HG03378 (cell line): ENCODE measurements around the gene ARFGAP1.
"Not testable (repeated sequence)": the region's sequence is repeated elsewhere in the genome, so short reads cannot be mapped to it uniquely, and the experiment has no call there.

Experiments
- ATAC-seq: cut with Tn5 transposase; IDR thresholded peaks from one replicate; pipeline ENCODE4 v1.9.1; 2021; ENCODE audit warnings: mild to moderate bottlenecking, moderate library complexity; ENCODE audit not compliant: unreplicated experiment

ARFGAP1 gene

DNA sequence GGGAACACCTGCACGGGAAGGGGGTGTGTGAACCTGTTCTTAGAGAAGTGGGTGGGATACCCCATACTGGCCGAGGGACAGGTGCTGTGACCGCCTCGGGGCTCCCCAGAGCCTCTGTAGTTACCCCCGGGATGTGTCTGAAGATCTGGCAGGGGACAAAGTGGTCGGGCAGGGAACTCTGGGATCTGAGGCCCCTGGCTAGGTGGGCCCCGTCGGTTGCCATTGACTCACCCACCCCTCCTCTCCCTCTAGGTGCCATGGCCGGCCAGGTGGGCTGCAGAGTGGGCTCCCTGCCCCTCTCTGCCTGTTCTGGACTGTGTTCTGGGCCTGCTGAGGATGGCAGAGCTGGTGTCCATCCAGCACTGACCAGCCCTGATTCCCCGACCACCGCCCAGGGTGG lies 32.6 kb upstream of the ARFGAP1 start:
- ATAC-seq: no peak

GRCh38 chr20:63241272-63241671 lies 31.3 kb upstream of the ARFGAP1 start:
- no peak for ATAC-seq

- ATAC-seq: no peak
These were observed 29.9 kb upstream of the ARFGAP1 start for GRCh38 chr20:63242736-63243135.

- ATAC-seq: no peak
These were observed 28.9 kb upstream of the ARFGAP1 start for GRCh38 chr20:63243604-63244247.

- no peak for ATAC-seq
These were observed 28.1 kb upstream of the ARFGAP1 start for GRCh38 chr20:63244468-63244867.

GRCh38 chr20:63246490-63247288 lies 25.9 kb upstream of the ARFGAP1 start:
- no peak for ATAC-seq

GRCh38 chr20:63247671-63248228 lies 24.9 kb upstream of the ARFGAP1 start:
- no peak for ATAC-seq

- no peak for ATAC-seq
These were observed 23.6 kb upstream of the ARFGAP1 start for GRCh38 chr20:63248835-63249591.

- ATAC-seq: no peak
These were observed 22.7 kb upstream of the ARFGAP1 start for GRCh38 chr20:63249891-63250290.

- not testable (repeated sequence) for ATAC-seq
These were observed 21.3 kb upstream of the ARFGAP1 start for GRCh38 chr20:63251350-63251749.

DNA sequence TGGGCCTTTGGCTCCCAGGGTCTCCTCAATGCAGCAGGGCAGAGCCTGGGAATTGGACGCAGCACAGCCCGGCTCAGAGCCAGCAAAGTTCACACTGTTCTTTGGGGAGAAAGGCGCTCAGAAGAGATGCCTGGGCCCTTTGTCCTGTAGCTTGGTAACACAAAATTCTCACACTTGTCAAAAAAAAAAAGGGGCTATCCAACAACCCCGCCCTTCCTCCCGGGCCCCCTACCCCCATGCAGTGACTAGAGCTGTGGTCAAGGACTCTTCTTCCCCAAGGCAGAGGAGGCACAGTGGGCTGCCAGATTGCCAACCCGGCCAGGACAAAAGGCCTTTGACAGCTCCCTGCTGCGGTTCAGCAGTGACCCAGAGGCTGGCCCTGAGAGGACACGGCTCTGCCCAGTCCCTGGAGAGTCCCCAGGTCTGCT lies 20.3 kb upstream of the ARFGAP1 start:
- no peak for ATAC-seq

DNA sequence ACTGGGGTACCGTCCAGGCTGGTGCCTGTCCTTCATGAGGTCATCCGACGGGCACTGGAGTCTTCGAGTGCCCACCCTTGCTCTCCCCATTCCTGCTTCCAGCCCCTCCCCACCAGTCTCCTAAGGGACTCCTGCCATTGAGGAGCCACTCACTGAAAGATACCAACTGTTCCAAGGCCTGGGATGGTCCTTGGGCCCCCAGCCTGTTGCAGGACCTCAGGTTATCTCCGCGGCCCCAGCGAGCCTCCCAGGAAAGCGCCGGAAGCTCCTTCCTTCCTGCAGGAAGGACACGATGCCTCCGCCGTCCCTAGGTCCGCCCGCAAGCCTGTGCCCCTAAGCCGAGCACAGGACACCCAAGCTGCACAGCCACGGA lies 19.6 kb upstream of the ARFGAP1 start:
- ATAC-seq: no peak

DNA sequence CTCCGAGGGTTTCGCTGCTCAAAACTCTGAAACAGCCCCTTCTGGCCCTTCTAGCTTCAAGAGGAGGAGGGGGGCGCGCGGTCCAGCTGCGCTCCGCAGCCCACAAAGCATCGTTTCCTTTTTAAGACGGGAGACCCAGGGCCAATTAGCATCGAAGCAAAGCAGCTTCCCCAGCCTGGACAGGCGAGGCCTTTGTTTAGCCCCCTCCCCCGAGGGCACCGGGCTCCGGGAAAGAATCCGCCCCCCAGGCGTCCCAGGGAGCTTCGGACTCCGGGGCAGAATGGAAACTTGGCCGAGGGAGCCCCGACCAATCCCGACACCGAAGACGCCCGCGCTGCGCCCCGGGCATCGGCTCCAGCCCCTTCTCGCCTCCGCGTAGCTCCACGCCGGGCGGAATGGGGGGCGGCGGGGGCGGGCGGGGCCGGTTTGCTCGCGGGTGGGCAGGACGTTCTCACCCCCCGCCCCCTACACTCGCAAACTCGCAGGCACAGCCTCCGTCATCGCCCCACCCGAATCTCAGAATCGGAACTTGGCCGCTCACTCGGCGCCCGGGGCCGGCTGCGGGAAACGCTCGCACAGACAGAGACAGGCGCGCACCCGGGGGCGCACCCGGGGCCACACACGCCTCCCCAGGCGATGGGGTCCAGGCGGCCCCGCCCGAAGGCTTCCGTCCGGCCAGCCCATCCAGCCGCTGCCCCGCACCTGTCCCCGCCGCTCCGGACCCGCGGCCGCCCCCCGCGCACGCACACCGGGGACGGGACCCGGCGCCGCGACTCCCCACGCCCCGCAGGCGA lies 19.0 kb upstream of the ARFGAP1 start:
- no peak for ATAC-seq

GRCh38 chr20:63254232-63254605 lies 18.4 kb upstream of the ARFGAP1 start, which contains the start of gene NKAIN4:
Gene NKAIN4 (minus strand): TSS chr20:63254463. CDS start chr20:63254450, 13 bp downstream.
- ATAC-seq: no peak

DNA sequence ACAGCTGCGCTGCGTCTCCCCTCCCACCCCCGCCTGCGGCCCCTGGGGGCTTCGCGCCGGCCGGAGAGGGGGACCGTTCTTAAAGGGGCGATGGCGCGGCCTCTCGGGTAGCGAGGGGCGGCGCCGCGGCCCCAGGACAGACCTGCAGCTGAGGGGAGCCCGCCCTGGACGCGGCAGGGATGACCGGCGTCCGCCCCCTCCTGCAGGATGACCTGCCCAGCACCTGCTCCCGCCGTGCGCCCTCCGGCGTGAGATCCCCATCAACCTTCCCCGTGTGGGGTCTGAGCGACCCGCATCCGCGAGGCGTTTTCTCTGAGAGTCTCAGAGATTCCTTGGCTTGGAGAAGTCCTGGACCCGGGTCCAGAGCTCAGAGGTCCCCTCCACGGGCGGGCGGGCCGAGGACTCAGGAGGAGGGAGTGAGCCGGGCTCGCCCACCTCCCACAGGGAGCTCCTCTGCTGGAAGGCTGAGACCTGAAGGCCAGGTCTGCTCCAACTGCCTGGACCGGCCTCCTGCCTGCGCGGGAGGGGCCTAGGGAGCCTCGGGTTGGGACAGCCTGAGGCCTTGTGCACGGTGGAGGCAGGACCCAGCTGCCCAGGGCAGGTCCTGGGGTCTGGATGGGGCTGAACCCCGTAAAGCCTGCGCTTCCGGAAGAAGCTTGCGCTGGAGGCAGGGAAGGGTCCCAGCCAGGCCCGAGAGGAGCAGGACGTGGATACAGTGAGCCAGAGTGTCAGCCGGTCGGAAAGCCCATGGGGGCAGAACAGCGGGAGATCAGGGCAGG lies 17.8 kb upstream of the ARFGAP1 start:
- ATAC-seq: no peak

DNA sequence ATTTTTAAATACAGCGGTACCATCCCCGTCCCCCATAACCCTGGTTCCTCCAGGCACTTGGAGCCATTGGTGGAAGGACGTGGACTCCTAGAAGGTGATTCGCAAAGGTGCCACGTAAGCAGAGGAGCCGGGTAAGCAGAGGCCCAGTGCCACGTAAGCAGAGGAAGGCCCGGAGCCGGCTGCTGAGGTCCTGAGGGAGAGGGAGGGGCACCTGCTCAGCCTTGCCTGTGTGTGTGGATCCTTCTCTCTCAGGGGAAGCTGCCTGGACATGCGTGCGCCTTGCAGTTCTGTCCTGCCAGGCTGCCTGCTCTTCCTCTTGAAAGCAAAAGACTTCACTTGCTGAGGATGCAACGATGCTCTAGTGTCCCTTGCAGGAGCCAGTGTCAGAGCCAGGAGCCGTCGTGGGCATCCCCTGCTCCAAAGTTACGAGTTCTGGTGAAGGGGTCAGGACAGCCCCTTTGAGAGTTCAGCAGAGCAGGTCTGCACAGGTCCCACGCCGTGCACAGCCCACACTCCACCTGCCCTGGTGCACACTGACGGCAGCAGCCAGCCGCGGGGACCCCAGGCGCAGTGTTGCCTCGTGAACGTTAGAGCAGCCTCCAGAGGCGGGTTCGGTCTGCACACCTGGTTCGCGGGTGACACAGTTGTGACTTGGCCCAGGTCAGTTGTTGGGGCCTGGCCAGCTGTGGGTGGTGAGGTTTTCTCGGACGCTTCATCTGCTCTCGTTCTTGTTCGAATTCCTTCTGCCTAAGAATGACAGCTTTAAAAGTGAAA lies 16.5 kb upstream of the ARFGAP1 start:
- no peak for ATAC-seq

GRCh38 chr20:63256954-63257353 lies 15.7 kb upstream of the ARFGAP1 start:
- no peak for ATAC-seq

DNA sequence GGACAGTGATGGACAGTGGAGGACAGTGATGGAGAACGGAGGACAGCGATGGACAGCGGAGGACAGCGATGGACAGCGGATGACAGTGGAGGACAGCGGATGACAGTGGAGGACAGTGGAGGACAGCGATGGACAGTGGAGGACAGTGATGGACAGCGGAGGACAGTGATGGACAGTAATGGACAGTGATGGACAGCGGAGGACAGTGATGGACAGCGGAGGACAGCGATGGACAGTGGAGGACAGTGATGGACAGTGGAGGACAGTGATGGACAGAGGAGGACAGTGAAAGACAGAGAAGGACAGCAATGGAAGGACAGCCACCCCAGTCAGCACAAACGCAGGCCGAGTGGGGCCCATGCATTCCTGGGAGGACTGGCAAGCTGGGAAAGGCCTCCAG lies 15.0 kb upstream of the ARFGAP1 start:
- ATAC-seq: no peak

DNA sequence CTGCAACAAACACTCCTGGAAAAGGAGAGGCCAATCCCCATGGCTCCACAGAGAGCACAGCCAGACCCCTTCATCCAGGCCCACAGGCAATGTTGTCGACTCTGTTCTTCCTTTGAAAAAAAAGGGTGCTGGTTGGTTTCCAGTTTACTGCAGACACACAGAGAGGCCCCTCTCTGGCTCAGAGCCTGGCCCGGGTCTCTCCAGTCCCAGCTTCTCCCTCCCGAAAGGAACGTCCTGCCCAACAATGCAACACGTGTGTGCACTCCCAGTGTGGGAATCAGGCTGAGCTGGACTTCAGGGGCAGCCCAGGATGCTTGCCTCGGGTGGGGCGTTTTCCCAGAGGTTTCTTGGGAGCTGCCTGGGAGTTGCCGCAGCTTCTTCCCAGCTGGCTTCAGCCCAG lies 13.8 kb upstream of the ARFGAP1 start:
- no peak for ATAC-seq
